ENCODE measurements around the gene ARL3. TPM values are rescaled to one million over a fixed set of nuclear protein-coding genes. Genes with fewer than 3 reads are reported as not detected.

Gene ARL3
- total RNA-seq, 1 experiment from 2014 or later = 10.4 TPM

DNA sequence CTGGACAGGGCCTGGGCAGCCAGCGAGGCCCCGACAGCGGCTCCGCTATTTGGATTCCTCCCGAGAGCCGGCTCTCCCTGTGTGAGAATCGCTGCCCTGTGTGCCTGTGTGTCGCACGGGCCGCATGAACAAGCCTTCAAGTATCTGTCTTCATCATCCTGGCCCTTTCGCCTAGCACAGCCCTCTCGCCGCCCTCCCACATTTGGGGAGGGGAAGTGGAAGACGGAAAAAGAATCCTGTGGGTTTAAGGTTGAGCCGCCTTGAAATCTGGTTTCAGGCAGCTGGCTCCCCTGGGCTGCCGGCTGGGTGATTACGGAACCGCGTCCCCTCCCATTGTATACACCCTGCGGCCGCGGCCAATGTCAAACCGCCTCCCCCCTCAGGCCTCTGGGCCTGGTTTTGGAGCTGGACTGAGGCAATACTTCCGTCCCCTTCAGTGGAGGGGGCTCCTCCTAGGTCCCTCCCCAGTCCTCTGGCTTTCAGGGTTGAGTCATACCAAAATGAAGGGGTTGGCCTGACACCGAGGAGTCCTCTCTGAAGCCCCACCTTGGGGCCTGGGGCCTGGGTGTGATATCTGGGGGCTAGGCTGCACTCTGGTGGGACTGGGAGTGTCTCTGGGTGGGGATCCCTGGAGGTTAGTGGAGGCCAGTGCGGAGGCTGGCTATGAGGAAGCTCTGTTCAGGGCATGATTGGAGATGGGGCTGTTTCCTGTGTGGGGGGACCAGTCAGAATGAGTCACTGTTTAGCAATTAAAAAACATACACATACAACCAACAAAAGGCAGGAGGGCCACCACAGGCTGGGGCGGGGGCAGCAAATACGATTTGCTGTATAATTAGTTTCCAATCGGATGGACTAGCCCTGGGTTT lies 68.2 kb downstream of the ARL3 start:
- in situ Hi-C loops (cut with HindIII; ENCODE audit: low sequenced_read_pairs) = no loop called here
- peak; percentile 66 for DNase-seq (ENCODE audit: low spot score)

- in situ Hi-C loops (cut with HindIII; ENCODE audit: low sequenced_read_pairs) = no loop called here
- DNase-seq (ENCODE audit: low spot score) = no peak
Observed at GRCh38 chr10:102645388-102645740, 68.8 kb downstream of the ARL3 start.

- in situ Hi-C loops (cut with HindIII; ENCODE audit: low sequenced_read_pairs) = no loop called here
- DNase-seq (ENCODE audit: low spot score) = peak; percentile 71
Observed at GRCh38 chr10:102644646-102645387, 69.4 kb downstream of the ARL3 start.

- peak; percentile 40 for DNase-seq (ENCODE audit: low spot score)
- in situ Hi-C loops (cut with HindIII; ENCODE audit: low sequenced_read_pairs) = no loop called here
Observed at GRCh38 chr10:102644066-102644645, 70.0 kb downstream of the ARL3 start, which contains the start of gene TRIM8. Gene TRIM8, plus strand, starts transcription at chr10:102644479. Its CDS starts 139 bp downstream, at chr10:102644618.

DNA sequence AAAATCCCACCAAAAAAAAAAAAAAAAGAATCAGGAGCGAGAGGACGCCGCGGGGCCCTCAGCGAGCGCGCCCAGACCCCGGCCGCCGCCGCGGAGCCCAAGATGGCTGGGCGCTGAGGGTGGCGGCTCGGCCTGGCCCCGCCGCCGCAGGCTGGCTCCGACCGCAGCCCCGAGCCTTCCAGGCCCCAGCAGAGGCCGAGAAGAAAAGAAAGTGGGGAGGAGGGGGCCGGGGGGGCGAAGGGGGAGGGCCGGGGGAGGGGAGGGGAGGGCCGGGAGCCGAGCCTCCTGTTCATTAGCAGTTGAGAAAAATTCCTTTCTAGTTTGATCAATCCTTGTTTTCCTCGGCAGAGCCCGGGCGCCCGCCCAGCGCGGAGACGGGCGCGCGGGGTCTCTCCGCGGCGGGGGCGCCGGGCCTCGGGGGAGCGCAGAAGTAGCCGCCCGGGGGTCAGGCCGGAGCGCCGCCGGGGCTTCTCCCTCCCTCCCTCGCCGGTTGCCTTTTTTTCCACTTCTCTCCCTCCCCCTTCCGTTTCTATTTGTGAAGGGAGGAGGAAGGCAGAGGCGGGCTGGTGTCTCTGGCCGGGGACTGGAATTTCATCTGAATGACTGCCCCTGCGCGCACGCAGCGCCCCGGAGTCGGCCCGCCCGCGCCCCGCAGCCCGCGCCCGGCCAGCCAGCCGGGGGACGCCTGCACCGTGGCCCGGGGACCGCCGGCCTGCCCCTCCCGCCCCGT lies 70.7 kb downstream of the ARL3 start:
- in situ Hi-C loops (cut with HindIII; ENCODE audit: low sequenced_read_pairs) = no loop called here
- peak; percentile 77 for DNase-seq (ENCODE audit: low spot score)

- in situ Hi-C loops (cut with HindIII; ENCODE audit: low sequenced_read_pairs) = no loop called here
- peak; percentile 77 for DNase-seq (ENCODE audit: low spot score)
Observed at GRCh38 chr10:102642736-102643335, 71.4 kb downstream of the ARL3 start.

DNA sequence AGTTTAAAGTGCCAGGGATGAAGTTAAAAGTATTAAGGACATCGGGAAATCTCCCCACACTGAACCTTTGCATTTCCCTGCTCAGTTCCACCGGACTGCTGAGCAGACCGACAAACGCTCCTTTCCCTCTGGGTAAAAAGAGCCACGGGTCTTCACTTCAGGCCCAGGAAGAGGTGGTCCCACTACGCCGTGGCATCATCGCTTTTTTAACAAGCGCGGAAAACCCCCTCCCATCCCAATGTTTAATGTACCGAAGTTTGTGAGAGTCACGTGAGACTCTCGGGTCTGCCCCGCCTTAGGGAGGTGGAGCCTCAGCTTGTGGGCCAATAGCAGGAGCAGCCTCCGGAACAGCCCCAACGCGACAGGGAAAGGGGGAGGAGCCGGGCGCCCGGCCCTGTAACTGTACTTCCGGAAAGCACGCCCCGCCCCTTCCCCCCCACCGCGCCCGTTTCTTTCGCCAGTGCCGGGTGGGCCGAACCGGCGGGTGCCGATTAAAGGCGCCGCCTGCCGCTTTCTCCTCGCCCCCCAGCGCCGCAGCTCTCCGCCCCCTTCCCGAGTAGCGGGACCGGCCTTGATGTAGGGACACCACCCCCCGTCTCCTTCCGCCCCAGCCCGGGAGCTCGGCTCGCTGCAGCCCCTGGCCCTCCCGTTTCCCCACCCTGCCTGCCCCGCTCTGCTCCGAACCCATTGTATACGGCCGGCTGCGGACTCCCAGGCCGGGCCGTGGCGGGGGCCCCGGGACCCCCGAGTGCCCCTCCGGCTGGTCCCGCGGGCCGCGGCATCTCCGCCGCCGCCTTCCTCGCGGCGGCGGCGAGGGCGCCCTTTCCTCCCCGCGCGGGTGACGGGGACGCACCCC lies 72.1 kb downstream of the ARL3 start:
- peak; percentile 99 for DNase-seq (ENCODE audit: low spot score)
- in situ Hi-C loops (cut with HindIII; ENCODE audit: low sequenced_read_pairs) = no loop called here

- in situ Hi-C loops (cut with HindIII; ENCODE audit: low sequenced_read_pairs) = no loop called here
Observed at GRCh38 chr10:102641402-102641801, 72.8 kb downstream of the ARL3 start.

GRCh38 chr10:102639537-102639936 lies 74.7 kb downstream of the ARL3 start:
- in situ Hi-C loops (cut with HindIII; ENCODE audit: low sequenced_read_pairs) = no loop called here
- no peak for DNase-seq (ENCODE audit: low spot score)

More at GRCh38 chr10:102641402-102641801, 72.8 kb downstream of the ARL3 start:
- peak; percentile 26 for DNase-seq (ENCODE audit: low spot score)

DNA sequence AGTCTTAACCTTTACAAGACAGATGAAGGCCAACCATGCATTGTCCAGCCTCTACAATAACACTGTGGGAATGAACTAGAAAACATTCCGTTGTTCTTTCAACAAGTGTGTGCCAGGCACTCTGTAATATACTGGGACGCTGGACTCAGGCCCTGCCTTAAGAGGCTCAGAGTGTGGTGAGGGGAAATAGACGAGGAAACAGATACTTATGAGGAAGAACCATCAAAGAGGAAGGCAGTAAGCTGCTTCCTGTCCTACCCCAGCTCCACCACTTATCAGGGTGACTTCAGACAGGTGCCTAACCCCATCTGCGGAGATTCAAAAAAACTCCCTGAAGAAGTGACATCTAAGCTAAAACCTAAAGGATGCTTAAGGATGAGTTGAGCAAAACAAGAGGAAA lies 78.8 kb downstream of the ARL3 start:
- in situ Hi-C loops (cut with HindIII; ENCODE audit: low sequenced_read_pairs) = no loop called here
- DNase-seq (ENCODE audit: low spot score) = no peak

DNA sequence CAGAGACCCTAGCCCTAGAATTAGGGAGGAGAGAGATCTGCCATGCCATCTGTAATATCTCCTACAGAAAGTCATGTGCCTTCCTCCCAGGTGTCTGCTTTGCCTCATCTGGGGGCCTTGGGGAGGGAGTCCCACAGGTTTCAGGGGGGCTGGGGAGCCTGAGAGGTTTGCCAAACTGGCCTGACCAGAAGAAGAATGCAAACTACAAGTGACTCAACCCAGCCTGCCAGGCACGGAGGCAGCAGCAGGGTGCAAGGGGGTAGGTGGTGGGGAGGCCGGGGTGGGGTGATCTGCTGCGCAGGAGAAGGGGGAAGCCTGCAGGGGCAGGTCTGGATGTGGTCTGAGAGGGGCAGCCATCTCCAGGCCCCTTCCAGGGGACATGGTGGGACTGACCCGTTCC lies 79.5 kb downstream of the ARL3 start:
- no peak for DNase-seq (ENCODE audit: low spot score)
- in situ Hi-C loops (cut with HindIII; ENCODE audit: low sequenced_read_pairs) = no loop called here

DNA sequence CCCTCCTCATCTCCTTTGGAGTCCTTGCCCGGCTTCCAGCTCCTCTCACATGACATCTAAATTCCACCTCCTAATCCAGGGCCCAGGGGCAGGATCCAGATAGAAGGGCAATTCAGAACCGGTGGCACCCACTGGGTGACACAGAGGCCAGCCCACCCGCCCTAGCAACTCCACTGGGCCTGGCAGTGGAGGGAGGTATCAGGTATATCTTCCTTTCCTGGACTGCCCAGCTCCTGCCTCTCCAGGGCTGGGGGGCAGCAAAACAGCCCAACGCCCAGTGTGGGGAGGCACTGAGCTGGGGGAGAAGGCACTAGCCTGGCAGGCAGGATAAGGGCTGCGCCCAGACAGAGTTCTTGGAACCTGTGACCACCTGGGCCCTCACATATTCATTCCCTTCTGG lies 80.3 kb downstream of the ARL3 start:
- in situ Hi-C loops (cut with HindIII; ENCODE audit: low sequenced_read_pairs) = no loop called here
- no peak for DNase-seq (ENCODE audit: low spot score)

DNA sequence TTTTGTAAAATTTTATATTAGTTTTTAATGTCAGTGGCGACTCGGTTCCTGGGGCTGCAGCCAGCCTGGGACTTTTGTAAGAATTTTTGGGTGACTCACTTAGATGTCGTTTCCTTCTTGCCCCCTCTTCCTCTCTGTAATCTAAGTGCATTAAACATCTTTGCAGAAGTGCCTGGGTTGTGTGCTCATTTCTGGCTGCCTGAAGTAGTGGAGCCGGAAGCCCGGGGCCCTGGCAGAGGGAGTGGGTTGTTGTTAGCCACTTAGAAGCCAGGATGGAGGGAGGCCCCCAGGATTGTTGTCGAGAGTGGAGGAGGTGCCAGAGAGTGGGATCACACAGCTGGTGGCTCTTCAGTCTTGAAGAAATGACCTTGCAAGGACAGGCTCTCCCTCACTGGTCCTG lies 80.9 kb downstream of the ARL3 start:
- in situ Hi-C loops (cut with HindIII; ENCODE audit: low sequenced_read_pairs) = no loop called here
- DNase-seq (ENCODE audit: low spot score) = no peak

DNA sequence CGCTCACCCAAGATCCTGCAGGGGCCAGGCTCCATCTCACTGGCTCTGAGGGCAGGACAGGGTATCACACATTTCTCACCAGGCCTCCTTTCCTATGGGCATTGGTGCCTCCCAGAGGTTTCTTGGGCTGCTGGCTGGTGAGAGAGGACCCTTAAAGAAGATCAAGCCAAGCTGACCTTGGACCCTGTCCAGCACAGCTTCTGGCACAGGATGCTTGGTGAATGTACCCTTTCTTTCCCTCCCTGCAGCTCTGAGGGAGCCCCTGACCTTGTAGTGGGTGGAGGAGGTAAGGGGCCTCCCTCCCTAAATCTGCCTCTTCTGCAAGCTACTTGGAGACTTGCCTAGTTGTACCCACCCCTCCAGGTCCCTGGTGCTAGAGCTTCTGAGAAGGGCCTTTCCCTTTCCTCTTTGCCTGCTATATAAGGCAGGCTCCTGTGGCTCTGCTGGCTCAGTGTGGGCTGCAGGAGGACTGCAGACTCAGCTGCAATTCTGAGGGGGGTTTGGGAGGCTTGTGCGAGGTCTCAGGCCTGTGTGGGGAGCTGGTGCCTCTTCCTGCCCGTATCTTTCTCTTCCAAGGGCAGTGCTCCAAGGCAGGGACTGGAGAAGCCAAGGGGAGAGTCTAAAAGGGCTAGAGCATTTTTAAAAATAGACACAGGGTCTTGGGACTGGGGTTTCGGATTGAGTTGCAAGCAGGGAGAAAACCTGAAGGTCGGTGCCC lies 81.6 kb downstream of the ARL3 start:
- no peak for DNase-seq (ENCODE audit: low spot score)
- in situ Hi-C loops (cut with HindIII; ENCODE audit: low sequenced_read_pairs) = no loop called here

DNA sequence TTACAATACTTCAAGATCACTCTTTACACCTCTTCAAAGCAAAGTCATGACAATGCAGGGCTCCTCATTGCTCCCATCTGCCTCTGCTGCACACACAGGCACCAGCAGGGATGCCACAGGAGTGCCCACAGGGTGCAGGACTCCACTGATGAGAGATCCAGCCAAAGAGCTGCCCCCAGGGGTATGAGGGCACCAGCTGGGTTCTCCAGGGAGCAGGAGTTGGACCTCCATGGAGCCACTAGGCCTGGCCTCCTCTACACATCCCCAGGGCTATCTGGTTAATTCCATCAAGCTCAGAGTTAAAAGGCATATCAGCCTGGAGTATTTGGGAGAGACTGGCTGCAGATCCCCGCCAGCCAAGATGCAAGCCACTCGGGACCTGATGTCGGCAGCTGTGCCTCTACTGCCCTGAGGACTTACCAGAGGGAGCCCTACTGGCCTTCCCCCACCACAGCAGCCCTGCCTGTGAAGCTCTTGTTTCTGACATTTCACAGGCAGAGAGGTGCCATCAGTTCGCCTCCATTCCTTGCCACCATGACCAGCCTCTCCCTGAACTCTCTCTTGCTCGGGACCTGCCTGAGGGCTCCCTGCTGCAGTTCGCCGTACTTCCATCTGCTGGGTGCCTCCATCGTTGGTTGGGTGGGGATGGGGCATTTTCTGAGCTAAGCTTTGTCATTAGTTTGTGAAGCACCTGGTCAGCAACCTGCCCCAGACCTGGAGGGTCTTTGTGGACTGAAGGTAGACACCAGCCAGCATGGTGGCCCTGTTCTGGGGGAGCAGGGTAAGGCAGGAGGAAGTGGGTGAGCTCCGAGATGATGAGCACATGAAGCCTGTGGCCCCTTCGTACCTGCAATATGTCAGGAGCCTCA lies 82.4 kb downstream of the ARL3 start:
- no peak for DNase-seq (ENCODE audit: low spot score)
- in situ Hi-C loops (cut with HindIII; ENCODE audit: low sequenced_read_pairs) = no loop called here

GRCh38 chr10:102630663-102631062 lies 83.5 kb downstream of the ARL3 start:
- no peak for DNase-seq (ENCODE audit: low spot score)
- in situ Hi-C loops (cut with HindIII; ENCODE audit: low sequenced_read_pairs) = no loop called here

Data from G401 (cell line).